Measurements from ENCODE around the gene AFMID. TPM values are rescaled to one million over a fixed set of nuclear protein-coding genes. Genes with fewer than 3 reads are reported as not detected.

AFMID gene
- total and polyA plus RNA-seq, 2 experiments from 2014 or later: 38.0 to 47.5 TPM

- H3K4me3 Mint-ChIP-seq: no peak overlapping the region
- H3K4me1 ChIP-seq (ENCODE audit: insufficient read depth): peaks cover 4% of the 10 kb centered on the region; the same call in 1 of the 2 replicates
- peaks cover 24% of the 10 kb centered on the region for H3K36me3 ChIP-seq (ENCODE audit: insufficient read depth)
- ATAC-seq: no peak
- DNase-seq (ENCODE audit: low spot score): no peak
- no peak overlapping the region for H3K27ac Mint-ChIP-seq
- peaks cover 37% of the 10 kb centered on the region for H3F3A ChIP-seq (replicated peaks; ENCODE audit: low read depth)
- H3K4me3 ChIP-seq: no peak overlapping the region
- H3K9me2 ChIP-seq (ENCODE audit: insufficient read depth): no peaks in the 10 kb centered on the region
- peaks cover 10% of the 10 kb centered on the region for H3K27me3 Mint-ChIP-seq (ENCODE audit: insufficient read depth, low read depth, poor library complexity)
- TF ChIP-seq REST (IDR thresholded peaks at IDR 0.05; ENCODE audit: unreplicated experiment) (no peak), EZH2 (IDR thresholded peaks at IDR 0.05; ENCODE audit: low read depth, unreplicated experiment) (no peak), NANOG (IDR thresholded peaks at IDR 0.05; ENCODE audit: borderline replicate concordance) (no peak), ETS1 (IDR thresholded peaks at IDR 0.05) (no peak), ZNF114 (CRISPR knock-in tag; IDR thresholded peaks at IDR 0.05) (no peak), EZH2phosphoT487 (IDR thresholded peaks at IDR 0.05; ENCODE audit: unreplicated experiment) (no peak), JUNB (IDR thresholded peaks at IDR 0.05; ENCODE audit: unreplicated experiment) (no peak), ZNF462 (CRISPR knock-in tag; IDR thresholded peaks at IDR 0.05) (no peak), CREB1 (CRISPR knock-in tag; IDR thresholded peaks at IDR 0.05; ENCODE audit: low read depth) (no peak), CTCF (conservative IDR thresholded peaks at IDR 0.05; ENCODE audit: low read depth in 2 of 2) (no peak), ZNF331 (CRISPR knock-in tag; IDR thresholded peaks at IDR 0.05; ENCODE audit: low read depth) (no peak), POLR2AphosphoS5 (IDR thresholded peaks at IDR 0.05; ENCODE audit: low read depth) (no peak)
- H3K4me1 Mint-ChIP-seq: peaks cover 9% of the 10 kb centered on the region
- peaks cover 12% of the 10 kb centered on the region; the same call in 1 of the 2 replicates for H3K79me2 ChIP-seq (replicated peaks; ENCODE audit: insufficient read depth)
- H3K9me3 Mint-ChIP-seq: no peaks in the 10 kb centered on the region
- no peak overlapping the region for H2AFZ ChIP-seq
- no peak overlapping the region for H3K27ac ChIP-seq (ENCODE audit: low read depth)
- peaks cover 47% of the 10 kb centered on the region for H3K36me3 Mint-ChIP-seq (ENCODE audit: low read depth)
- no peaks in the 10 kb centered on the region for H3K27me3 ChIP-seq (ENCODE audit: insufficient read depth)
- no peak overlapping the region for H3K4me2 ChIP-seq
- H4K20me1 ChIP-seq (replicated peaks; ENCODE audit: insufficient read depth): no peaks in the 10 kb centered on the region; the same call in none of the 2 replicates
Measured at GRCh38 chr17:78224231-78225087, 37.3 kb downstream of the AFMID start.
